Neuron (in vitro differentiated cells): ENCODE data around the gene IGDCC3.
"Not testable (repeated sequence)": the region's sequence is repeated elsewhere in the genome, so short reads cannot be mapped to it uniquely, and the experiment has no call there.

Source experiments
- H2AFZ ChIP-seq: one replicate; pipeline ENCODE4 v1.6.1; 2013; ENCODE audit warnings: low read depth, mild to moderate bottlenecking, inconsistent platforms, low read length, moderate library complexity
- H3K27me3 ChIP-seq: one replicate; pipeline ENCODE4 v1.6.1; 2013; ENCODE audit warnings: low read length; ENCODE audit not compliant: insufficient read depth
- H3K36me3 ChIP-seq: one replicate; pipeline ENCODE4 v1.6.1; 2013; ENCODE audit warnings: low read length; ENCODE audit not compliant: insufficient read depth
- H3K4me1 ChIP-seq: one replicate; pipeline ENCODE4 v1.6.1; 2013; ENCODE audit warnings: low read length; ENCODE audit not compliant: insufficient read depth
- H3K4me3 ChIP-seq: 2 replicates; pipeline ENCODE4 v1.5.1; 2013; ENCODE audit warnings: mild to moderate bottlenecking, low read length, moderate library complexity
- H3K9me3 ChIP-seq: one replicate; pipeline ENCODE4 v1.6.1; 2013; ENCODE audit warnings: low read length

Gene IGDCC3

DNA sequence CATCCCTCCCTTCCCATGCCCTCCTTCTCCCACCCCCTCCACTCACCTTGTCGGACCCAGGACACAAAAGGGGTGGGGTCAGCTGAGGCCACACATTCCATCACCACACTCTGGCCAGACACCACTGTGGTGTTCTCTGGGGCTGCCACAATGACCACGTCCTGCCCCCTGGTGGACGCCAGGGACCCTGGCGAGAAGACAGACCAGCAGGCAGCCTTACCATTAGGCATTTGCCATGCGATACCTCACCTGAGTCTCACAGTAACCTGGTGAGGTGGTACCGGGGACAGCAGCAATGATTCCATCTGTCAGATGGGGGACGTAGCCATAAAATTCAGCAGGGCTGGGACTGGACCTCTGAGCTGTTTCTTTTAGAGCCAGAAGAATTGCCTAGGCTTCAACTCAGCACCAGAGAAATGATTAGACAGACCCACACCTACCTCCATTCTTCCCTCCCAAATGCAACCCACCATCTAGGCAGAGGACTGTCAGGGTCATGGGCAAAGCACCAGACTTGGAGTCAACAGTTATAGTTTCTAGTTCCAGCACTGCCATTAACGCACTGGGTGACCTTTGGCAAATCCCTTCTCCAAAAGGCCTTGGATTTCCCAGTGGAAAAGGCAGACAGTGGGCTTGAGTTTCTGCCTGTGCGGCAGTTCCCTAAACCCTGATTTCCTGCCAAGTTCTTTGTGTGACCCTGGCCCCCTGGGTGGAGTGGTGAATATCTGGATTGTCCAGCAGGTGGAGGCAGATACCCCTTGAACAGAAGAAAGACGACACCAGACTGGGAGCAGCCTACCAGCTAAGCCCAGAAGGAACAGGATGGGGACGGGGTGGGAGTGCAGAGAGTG, 23.2 kb upstream of the IGDCC3 start:
- H3K27me3 ChIP-seq = no peaks in the 10 kb centered on the region
- H3K9me3 ChIP-seq = no peaks in the 10 kb centered on the region
- H3K36me3 ChIP-seq = peaks cover 15% of the 10 kb centered on the region
- H3K4me1 ChIP-seq = peaks cover 4% of the 10 kb centered on the region
- no peak overlapping the region for H3K4me3 ChIP-seq
- peak overlapping the region; percentile 0 for H2AFZ ChIP-seq

- Histone ChIP-seq H3K4me1 (peaks cover 4% of the 10 kb centered on the region), H3K4me3 (no peak overlapping the region), H3K36me3 (peaks cover 22% of the 10 kb centered on the region), H2AFZ (no peak overlapping the region), H3K27me3 (no peaks in the 10 kb centered on the region), H3K9me3 (no peaks in the 10 kb centered on the region)
Observed at GRCh38 chr15:65399997-65400396, 22.2 kb upstream of the IGDCC3 start.

GRCh38 chr15:65399001-65399706, 21.4 kb upstream of the IGDCC3 start:
- Histone ChIP-seq H3K4me1 (peaks cover 4% of the 10 kb centered on the region), H3K9me3 (no peaks in the 10 kb centered on the region), H2AFZ (no peak overlapping the region), H3K4me3 (no peak overlapping the region), H3K27me3 (no peaks in the 10 kb centered on the region), H3K36me3 (peaks cover 30% of the 10 kb centered on the region)

DNA sequence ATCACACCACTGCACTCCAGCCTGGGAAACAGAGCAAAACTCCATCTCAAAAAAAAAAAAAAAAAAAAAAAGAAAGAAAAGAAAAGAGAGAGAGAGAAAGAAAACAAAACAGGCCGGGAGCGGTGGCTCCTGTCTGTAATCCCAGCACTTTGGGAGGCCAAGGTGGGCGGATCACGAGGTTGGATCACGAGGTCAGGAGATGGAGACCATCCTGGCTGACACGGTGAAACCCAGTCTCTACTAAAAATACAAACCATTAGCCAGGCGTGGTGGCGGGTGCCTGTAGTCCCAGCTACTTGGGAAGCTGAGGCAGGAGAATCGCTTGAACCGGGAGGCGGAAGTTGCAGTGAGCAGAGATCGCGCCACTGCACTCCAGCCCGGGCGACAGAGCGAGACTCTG, 20.7 kb upstream of the IGDCC3 start:
- peaks cover 35% of the 10 kb centered on the region for H3K36me3 ChIP-seq
- not testable (repeated sequence) for H3K4me1 ChIP-seq, H3K4me3 ChIP-seq, H2AFZ ChIP-seq, H3K9me3 ChIP-seq, H3K27me3 ChIP-seq

GRCh38 chr15:65396965-65397317, 19.1 kb upstream of the IGDCC3 start:
- Histone ChIP-seq H2AFZ (no peak overlapping the region), H3K27me3 (no peaks in the 10 kb centered on the region), H3K4me3 (no peak overlapping the region)

GRCh38 chr15:65396283-65396964, 18.6 kb upstream of the IGDCC3 start:
- H3K36me3 ChIP-seq = peaks cover 45% of the 10 kb centered on the region
- H3K27me3 ChIP-seq = no peaks in the 10 kb centered on the region
- H3K4me3 ChIP-seq = no peak overlapping the region
- H3K9me3 ChIP-seq = no peaks in the 10 kb centered on the region
- peaks cover 4% of the 10 kb centered on the region for H3K4me1 ChIP-seq
- no peak overlapping the region for H2AFZ ChIP-seq

More at GRCh38 chr15:65396965-65397317, 19.1 kb upstream of the IGDCC3 start:
- H3K9me3 ChIP-seq = no peaks in the 10 kb centered on the region
- H3K4me1 ChIP-seq = peaks cover 4% of the 10 kb centered on the region
- peaks cover 42% of the 10 kb centered on the region for H3K36me3 ChIP-seq

DNA sequence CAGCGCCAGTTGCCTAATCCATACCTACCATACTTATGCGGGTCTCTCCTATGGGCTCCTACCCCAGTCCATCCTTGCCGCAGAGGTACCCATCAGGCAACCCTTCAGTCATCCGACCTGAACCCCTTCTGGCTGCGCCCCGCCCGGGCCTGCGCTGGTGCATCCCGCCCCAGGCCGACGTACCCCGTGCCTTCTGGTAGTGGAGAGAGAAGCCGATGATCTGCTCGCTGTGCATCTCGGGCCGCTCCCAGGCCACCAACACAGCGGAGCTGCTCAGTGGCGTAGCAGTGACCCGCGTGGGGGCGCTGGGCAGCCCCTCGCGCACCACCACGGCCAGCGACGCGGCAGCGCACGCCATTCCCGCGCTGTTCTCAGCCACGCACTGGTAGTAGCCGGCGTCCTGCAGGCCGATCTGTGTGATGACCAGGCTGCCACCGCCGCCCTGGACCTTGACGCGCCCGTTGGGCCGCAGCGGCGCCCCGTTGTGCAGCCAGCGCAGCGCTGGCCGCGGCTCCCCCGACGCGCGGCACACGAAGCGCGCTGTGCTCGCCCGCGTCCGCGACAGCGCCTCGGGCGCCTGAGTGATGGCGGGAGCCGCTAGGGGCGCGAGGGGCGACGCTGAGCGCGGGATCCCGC, 17.9 kb upstream of the IGDCC3 start:
- no peaks in the 10 kb centered on the region for H3K9me3 ChIP-seq
- no peaks in the 10 kb centered on the region for H3K4me1 ChIP-seq
- H2AFZ ChIP-seq = no peak overlapping the region
- H3K4me3 ChIP-seq = no peak overlapping the region
- H3K36me3 ChIP-seq = peaks cover 49% of the 10 kb centered on the region
- H3K27me3 ChIP-seq = no peaks in the 10 kb centered on the region

GRCh38 chr15:65394936-65395335, 17.1 kb upstream of the IGDCC3 start:
- Histone ChIP-seq H3K9me3 (no peaks in the 10 kb centered on the region), H2AFZ (no peak overlapping the region), H3K27me3 (no peaks in the 10 kb centered on the region), H3K4me3 (no peak overlapping the region), H3K4me1 (no peaks in the 10 kb centered on the region), H3K36me3 (peaks cover 49% of the 10 kb centered on the region)

GRCh38 chr15:65394280-65394789, 16.5 kb upstream of the IGDCC3 start:
- Histone ChIP-seq H3K4me1 (no peaks in the 10 kb centered on the region), H3K9me3 (no peaks in the 10 kb centered on the region), H3K36me3 (peaks cover 54% of the 10 kb centered on the region), H3K27me3 (no peaks in the 10 kb centered on the region), H2AFZ (no peak overlapping the region), H3K4me3 (no peak overlapping the region)

DNA sequence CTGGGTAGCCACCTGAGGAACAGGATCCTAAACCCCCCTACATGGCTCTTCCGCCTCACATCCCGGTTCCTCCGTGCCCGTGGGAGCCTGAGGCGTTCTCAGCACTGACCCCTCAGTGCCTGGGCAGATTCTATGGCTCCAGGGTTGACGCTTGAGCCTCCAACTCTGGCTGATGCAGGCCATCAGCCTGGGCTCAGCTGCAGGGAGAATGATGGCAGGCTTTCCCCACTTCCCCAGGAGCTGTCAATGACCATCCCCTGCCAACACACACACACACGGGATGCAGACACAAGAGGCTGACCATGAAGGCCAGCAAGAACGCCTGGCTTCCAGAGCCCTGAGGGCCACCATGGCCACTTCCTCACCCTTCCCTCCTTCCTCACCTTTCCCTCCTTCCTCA, 15.8 kb upstream of the IGDCC3 start:
- Histone ChIP-seq H2AFZ (no peak overlapping the region), H3K27me3 (no peaks in the 10 kb centered on the region), H3K4me1 (no peaks in the 10 kb centered on the region), H3K9me3 (no peaks in the 10 kb centered on the region), H3K4me3 (no peak overlapping the region), H3K36me3 (peaks cover 62% of the 10 kb centered on the region)

DNA sequence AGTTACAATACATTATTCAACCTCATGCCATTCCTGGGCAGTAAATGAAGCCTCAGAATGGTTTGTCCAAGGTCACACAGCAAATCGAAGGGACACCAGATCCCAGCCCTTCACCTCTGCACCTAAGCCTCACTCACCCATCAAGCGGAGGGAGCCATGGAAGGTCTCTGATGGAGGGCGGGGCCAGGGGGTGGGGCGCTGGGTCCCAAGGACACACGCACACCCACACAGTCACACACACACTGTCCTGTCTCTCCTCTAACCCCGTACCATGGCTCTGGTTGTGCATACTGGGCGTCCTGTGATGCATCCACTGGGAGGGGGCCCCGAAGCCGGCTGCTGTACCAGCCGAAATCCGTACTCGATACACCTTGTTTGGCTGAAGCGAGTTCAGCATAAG, 15.3 kb upstream of the IGDCC3 start:
- H3K27me3 ChIP-seq = no peaks in the 10 kb centered on the region
- no peak overlapping the region for H3K4me3 ChIP-seq
- H3K4me1 ChIP-seq = no peaks in the 10 kb centered on the region
- H2AFZ ChIP-seq = no peak overlapping the region
- peaks cover 67% of the 10 kb centered on the region for H3K36me3 ChIP-seq
- no peaks in the 10 kb centered on the region for H3K9me3 ChIP-seq

DNA sequence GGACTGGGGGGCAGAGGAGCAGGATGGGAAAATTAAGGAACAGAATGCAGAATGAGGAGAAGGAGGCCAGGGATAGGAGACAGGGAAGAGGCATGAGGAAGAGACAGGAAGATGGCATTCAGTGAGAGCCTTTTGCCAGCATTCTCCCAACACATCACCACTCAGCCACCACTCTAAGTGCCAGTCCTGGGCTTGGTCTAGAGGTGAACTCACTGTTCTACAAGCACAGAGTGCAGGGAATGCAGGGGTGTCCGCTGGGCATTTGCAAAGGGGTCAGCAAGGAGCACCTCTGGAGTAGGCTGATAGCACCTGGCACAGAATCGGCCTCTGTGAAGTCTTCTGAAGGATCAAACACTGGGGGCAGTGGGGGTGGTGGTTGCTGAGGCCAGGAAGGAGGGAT, 14.6 kb upstream of the IGDCC3 start:
- Histone ChIP-seq H3K9me3 (no peaks in the 10 kb centered on the region), H3K36me3 (peaks cover 63% of the 10 kb centered on the region), H3K4me3 (no peak overlapping the region), H3K27me3 (no peaks in the 10 kb centered on the region), H2AFZ (no peak overlapping the region), H3K4me1 (no peaks in the 10 kb centered on the region)

GRCh38 chr15:65391732-65392131, 13.9 kb upstream of the IGDCC3 start:
- H2AFZ ChIP-seq = no peak overlapping the region

More at GRCh38 chr15:65391732-65392131, 13.9 kb upstream of the IGDCC3 start:
- Histone ChIP-seq H3K4me1 (no peaks in the 10 kb centered on the region), H3K9me3 (no peaks in the 10 kb centered on the region), H3K27me3 (no peaks in the 10 kb centered on the region), H3K36me3 (peaks cover 64% of the 10 kb centered on the region), H3K4me3 (no peak overlapping the region)
